Karpas-422 (cell line): Measurements from ENCODE around the gene DNAH12. TPM values are rescaled to one million over a fixed set of nuclear protein-coding genes. Genes with fewer than 3 reads are reported as not detected.
A peak's percentile ranks its signal among the peaks of the same experiment; 100 is the strongest.

Source experiments
- DNase-seq: peaks from one replicate; pipeline ENCODE4 v3.0.0-alpha.2; 2015
- H2AFZ ChIP-seq: fragments of 200-600 bp; sonication (generic); 2 replicates; pipeline ENCODE4 v1.6.1; 2014; ENCODE audit warnings: antibody characterized with exemption, low read length, mixed read lengths
- H3K27ac ChIP-seq: fragments of 200-600 bp; sonication (generic); 2 replicates; pipeline ENCODE4 v1.5.1; 2014; ENCODE audit warnings: mild to moderate bottlenecking, low read length, moderate library complexity
- H3K27me3 ChIP-seq: fragments of 200-600 bp; sonication (generic); 2 replicates; pipeline ENCODE4 v1.6.1; 2014; ENCODE audit warnings: low read length, mixed read lengths
- H3K36me3 ChIP-seq: fragments of 200-600 bp; sonication (generic); 2 replicates; pipeline ENCODE4 v1.6.1; 2014; ENCODE audit warnings: low read length, mixed read lengths; ENCODE audit not compliant: insufficient read depth
- H3K4me1 ChIP-seq: fragments of 200-600 bp; sonication (generic); 2 replicates; pipeline ENCODE4 v1.6.1; 2014; ENCODE audit warnings: mild to moderate bottlenecking, low read length, mixed read lengths
- H3K4me2 ChIP-seq: fragments of 200-600 bp; sonication (generic); 2 replicates; pipeline ENCODE4 v1.6.1; 2014; ENCODE audit warnings: low read length, low read depth, mild to moderate bottlenecking; ENCODE audit not compliant: poor library complexity, severe bottlenecking
- H3K4me3 ChIP-seq: fragments of 200-600 bp; sonication (generic); 2 replicates; pipeline ENCODE4 v1.5.1; 2014; ENCODE audit warnings: mild to moderate bottlenecking, antibody characterized with exemption, low read length, mixed read lengths
- H3K79me2 ChIP-seq: fragments of 200-600 bp; sonication (generic); 2 replicates; pipeline ENCODE4 v1.6.1; 2014; ENCODE audit warnings: mild to moderate bottlenecking, low read length, mixed read lengths
- H3K9ac ChIP-seq: fragments of 200-600 bp; sonication (generic); 2 replicates; pipeline ENCODE4 v1.6.0; 2014; ENCODE audit warnings: low read length
- H3K9me2 ChIP-seq: fragments of 200-600 bp; sonication (generic), shearing (Covaris generic); replicated peaks from 2 replicates; pipeline ENCODE4 v1.6.0; 2014; ENCODE audit warnings: mild to moderate bottlenecking, low read length, moderate library complexity; ENCODE audit not compliant: insufficient read depth
- H3K9me3 ChIP-seq: fragments of 300-700, 200-600 bp; sonication (generic); 2 replicates; pipeline ENCODE4 v1.6.1; 2014; ENCODE audit warnings: low read length, mixed read lengths
- H4K20me1 ChIP-seq: fragments of 200-600 bp; sonication (generic); 2 replicates; pipeline ENCODE4 v1.6.1; 2014; ENCODE audit warnings: mild to moderate bottlenecking, antibody characterized with exemption, low read length, low read depth; ENCODE audit not compliant: insufficient read depth
- total RNA-seq: library from RNA; depleted of rRNA; stranded (reverse); fragments of >200 nt; shearing (Covaris generic); gene quantifications from 2 replicates; pipeline ENCODE4 v1.2.3, GENCODE V29; 2014; ENCODE audit warnings: low replicate concordance

Gene DNAH12
- total RNA-seq, 1 experiment from 2014 or later = not detected

DNA sequence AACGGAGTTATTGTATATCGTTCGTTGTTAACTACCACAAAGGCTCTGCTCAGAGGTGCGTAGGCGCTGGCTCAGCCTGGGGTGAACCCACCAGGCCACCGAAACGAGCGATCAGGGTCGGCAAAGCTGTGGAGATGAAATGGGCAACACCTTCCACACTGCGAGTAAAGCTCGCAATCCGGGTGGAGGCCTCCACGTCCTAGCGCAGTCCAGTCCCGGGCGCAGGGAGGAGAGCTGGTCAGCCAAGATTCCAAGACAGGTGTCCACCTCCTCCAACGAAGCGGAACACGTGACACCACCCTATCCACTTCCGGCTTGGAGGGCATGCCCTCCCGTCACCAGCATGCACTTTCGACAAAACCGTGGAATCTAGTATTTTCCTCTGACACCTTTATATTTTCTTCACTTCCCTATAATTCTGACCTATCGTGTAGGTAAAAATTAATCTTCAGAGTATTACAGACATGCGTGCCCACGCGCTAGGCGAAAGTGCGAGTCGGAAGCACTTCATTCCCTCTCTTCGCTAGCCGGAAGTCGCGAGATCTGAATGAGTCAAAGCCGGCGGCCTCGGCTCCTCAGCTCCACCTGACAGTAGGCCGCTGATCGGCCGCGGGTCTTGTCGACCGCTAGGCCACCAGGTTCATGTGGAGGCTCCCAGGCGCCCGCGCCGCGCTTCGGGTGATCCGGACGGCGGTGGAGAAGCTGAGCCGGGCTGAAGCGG is 11.8 kb upstream of the DNAH12 start, which contains the start of gene PDE12:
Gene PDE12 (plus strand): TSS at position 537 of the 721 bp plus-strand sequence. CDS start 106 bp downstream, at position 643.
- Histone ChIP-seq H3K36me3 (peaks cover 17% of the 10 kb centered on the region), H3K79me2 (peaks cover 60% of the 10 kb centered on the region), H3K4me1 (peaks cover 36% of the 10 kb centered on the region), H3K9ac (peak within 1 kb of the TSS; percentile 92), H3K4me3 (peak within 1 kb of the TSS; percentile 87), H3K9me3 (no peaks in the 10 kb centered on the region), H4K20me1 (peaks cover 15% of the 10 kb centered on the region; the same call in 1 of the 2 replicates), H3K27me3 (no peaks in the 10 kb centered on the region), H3K4me2 (peak within 1 kb of the TSS; percentile 97), H3K9me2 (no peaks in the 10 kb centered on the region), H2AFZ (peak within 1 kb of the TSS; percentile 79), H3K27ac (peak within 1 kb of the TSS; percentile 73)
- DNase-seq = peak; percentile 94

DNA sequence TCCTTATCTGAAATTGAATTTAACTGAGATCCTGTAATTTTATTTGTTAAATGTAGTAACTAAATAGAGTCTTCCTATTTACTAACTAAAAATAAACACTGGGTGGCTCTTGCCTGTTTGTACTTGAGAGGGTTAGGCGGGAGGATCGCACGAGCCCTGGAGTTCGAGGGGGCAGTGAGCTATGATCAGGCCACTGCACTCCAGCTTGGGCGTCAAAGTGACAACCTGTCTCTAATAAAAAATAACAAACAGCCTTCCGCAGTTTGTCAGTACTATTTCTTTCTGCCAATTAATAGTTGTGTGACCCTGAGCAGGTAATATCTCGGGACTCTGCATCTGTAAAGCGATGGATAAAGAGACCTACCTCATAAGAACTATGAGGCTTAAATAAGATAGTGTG is 11.2 kb upstream of the DNAH12 start:
- no peaks in the 10 kb centered on the region for H3K27me3 ChIP-seq
- H3K9me2 ChIP-seq = no peaks in the 10 kb centered on the region
- H3K79me2 ChIP-seq = peaks cover 55% of the 10 kb centered on the region
- peaks cover 15% of the 10 kb centered on the region; the same call in 1 of the 2 replicates for H4K20me1 ChIP-seq
- H3K4me2 ChIP-seq = peak overlapping the region; percentile 97
- peak overlapping the region; percentile 92 for H3K9ac ChIP-seq
- peaks cover 30% of the 10 kb centered on the region for H3K4me1 ChIP-seq
- H2AFZ ChIP-seq = peak overlapping the region; percentile 79; the same call in 1 of the 2 replicates
- peaks cover 12% of the 10 kb centered on the region for H3K36me3 ChIP-seq
- peak overlapping the region; percentile 87 for H3K4me3 ChIP-seq
- peak; percentile 60 for DNase-seq
- H3K27ac ChIP-seq = peak overlapping the region; percentile 73
- H3K9me3 ChIP-seq = no peaks in the 10 kb centered on the region

DNA sequence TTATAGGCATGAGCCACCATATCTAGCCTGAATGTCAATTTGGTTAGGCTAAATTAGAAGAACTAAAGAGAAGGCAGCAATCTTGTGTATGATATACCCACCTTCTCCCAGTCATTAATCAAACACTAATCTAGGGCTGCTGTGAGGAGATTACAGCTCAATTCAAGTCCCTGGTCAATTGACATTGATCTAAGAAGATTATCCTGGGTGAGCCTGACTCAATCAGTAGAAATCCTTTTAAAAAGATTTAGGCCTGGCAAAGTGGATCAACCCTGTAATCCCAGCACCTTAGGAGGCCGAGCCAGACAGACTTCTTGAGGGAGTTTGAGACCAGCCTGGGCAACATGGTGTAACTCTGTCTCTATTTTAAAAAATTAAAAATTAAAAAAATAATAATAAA is 2.5 kb upstream of the DNAH12 start:
- H3K36me3 ChIP-seq = no peaks in the 10 kb centered on the region
- H3K4me1 ChIP-seq = peaks cover 17% of the 10 kb centered on the region

GRCh38 chr3:57545636-57546268 is 1.6 kb upstream of the DNAH12 start:
- Histone ChIP-seq H3K9me2 (no peaks in the 10 kb centered on the region), H2AFZ (no peak overlapping the region), H4K20me1 (no peaks in the 10 kb centered on the region), H3K4me1 (peaks cover 17% of the 10 kb centered on the region), H3K27me3 (no peaks in the 10 kb centered on the region), H3K36me3 (no peaks in the 10 kb centered on the region), H3K4me2 (no peak overlapping the region), H3K9ac (no peak overlapping the region), H3K79me2 (no peaks in the 10 kb centered on the region), H3K27ac (no peak overlapping the region), H3K4me3 (no peak overlapping the region), H3K9me3 (no peaks in the 10 kb centered on the region)
- no peak for DNase-seq

More for the DNA sequence above, 2.5 kb upstream of the DNAH12 start:
- no peaks in the 10 kb centered on the region for H3K9me3 ChIP-seq
- DNase-seq = no peak
- no peak overlapping the region for H3K4me3 ChIP-seq
- H3K79me2 ChIP-seq = no peaks in the 10 kb centered on the region
- H3K9me2 ChIP-seq = no peaks in the 10 kb centered on the region
- no peak overlapping the region for H3K9ac ChIP-seq
- H2AFZ ChIP-seq = no peak overlapping the region
- H4K20me1 ChIP-seq = no peaks in the 10 kb centered on the region
- H3K27me3 ChIP-seq = no peaks in the 10 kb centered on the region
- no peak overlapping the region for H3K27ac ChIP-seq
- H3K4me2 ChIP-seq = no peak overlapping the region

DNA sequence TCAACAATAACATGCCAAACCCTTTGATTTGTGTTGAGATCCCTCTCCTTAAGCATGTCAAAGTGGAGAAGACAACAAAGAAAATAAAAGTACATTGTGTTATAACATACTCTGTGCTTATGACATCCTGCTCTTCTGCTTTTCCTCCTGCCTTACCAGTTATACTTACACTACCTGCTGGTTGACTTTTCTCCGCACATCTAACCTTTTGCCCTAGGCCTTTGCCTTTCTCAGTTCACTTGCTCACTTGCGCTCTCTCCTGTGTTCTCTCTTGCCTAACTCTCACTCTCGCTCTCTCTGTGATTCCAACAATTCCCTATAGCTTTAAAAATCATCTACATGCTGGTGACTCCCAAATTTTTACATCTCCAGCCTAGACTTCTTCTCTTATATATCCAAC is 5.7 kb downstream of the DNAH12 start:
- Histone ChIP-seq H3K9me3 (no peaks in the 10 kb centered on the region), H3K27me3 (no peaks in the 10 kb centered on the region), H3K9me2 (no peaks in the 10 kb centered on the region), H3K36me3 (no peaks in the 10 kb centered on the region), H4K20me1 (no peaks in the 10 kb centered on the region), H3K27ac (no peak overlapping the region), H3K4me3 (no peak overlapping the region), H3K79me2 (no peaks in the 10 kb centered on the region), H3K4me1 (no peaks in the 10 kb centered on the region), H3K4me2 (no peak overlapping the region), H2AFZ (no peak overlapping the region), H3K9ac (no peak overlapping the region)
- DNase-seq = no peak

- no peak overlapping the region for H3K9ac ChIP-seq
- no peak overlapping the region for H2AFZ ChIP-seq
- no peak overlapping the region for H3K4me2 ChIP-seq
Observed at GRCh38 chr3:57530071-57530608, 14.0 kb downstream of the DNAH12 start.

GRCh38 chr3:57518276-57518915 is 25.7 kb downstream of the DNAH12 start:
- no peaks in the 10 kb centered on the region for H3K79me2 ChIP-seq
- no peak for DNase-seq

More at GRCh38 chr3:57530071-57530608, 14.0 kb downstream of the DNAH12 start:
- Histone ChIP-seq H3K27me3 (no peaks in the 10 kb centered on the region), H3K9me3 (no peaks in the 10 kb centered on the region), H3K9me2 (no peaks in the 10 kb centered on the region), H3K4me3 (no peak overlapping the region), H4K20me1 (no peaks in the 10 kb centered on the region), H3K36me3 (no peaks in the 10 kb centered on the region), H3K27ac (no peak overlapping the region), H3K4me1 (no peaks in the 10 kb centered on the region), H3K79me2 (no peaks in the 10 kb centered on the region)
- no peak for DNase-seq

DNA sequence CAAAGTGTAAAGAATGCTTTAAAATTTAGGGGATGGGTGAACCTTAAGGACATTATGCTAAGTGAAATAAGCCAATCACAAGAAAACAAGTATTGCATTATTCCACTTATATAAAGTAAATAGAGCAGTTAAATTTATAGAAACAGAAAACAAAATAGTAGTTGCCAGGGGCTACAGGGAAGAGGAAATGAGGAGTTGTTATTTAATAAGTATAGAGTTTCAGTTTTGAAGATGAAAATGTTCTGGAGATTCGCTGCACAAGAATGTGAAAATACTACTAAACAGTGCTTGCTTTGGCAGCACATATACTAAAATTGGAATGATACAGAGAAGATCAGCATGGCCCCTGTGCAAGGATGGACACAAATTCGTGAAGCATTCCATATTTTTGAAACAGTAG is 32.0 kb downstream of the DNAH12 start:
- H3K9ac ChIP-seq = no peak overlapping the region
- H3K9me3 ChIP-seq = no peaks in the 10 kb centered on the region
- no peaks in the 10 kb centered on the region for H3K36me3 ChIP-seq
- DNase-seq = no peak
- no peaks in the 10 kb centered on the region for H4K20me1 ChIP-seq
- H2AFZ ChIP-seq = no peak overlapping the region
- no peaks in the 10 kb centered on the region for H3K79me2 ChIP-seq
- no peak overlapping the region for H3K27ac ChIP-seq
- no peaks in the 10 kb centered on the region for H3K9me2 ChIP-seq
- H3K4me2 ChIP-seq = peak overlapping the region; percentile 19
- H3K4me3 ChIP-seq = no peak overlapping the region
- H3K27me3 ChIP-seq = no peaks in the 10 kb centered on the region
- H3K4me1 ChIP-seq = no peaks in the 10 kb centered on the region

More at GRCh38 chr3:57518276-57518915, 25.7 kb downstream of the DNAH12 start:
- no peak overlapping the region for H3K4me3 ChIP-seq
- no peaks in the 10 kb centered on the region for H3K9me2 ChIP-seq
- no peaks in the 10 kb centered on the region for H3K9me3 ChIP-seq
- H3K9ac ChIP-seq = no peak overlapping the region
- H4K20me1 ChIP-seq = no peaks in the 10 kb centered on the region
- no peak overlapping the region for H3K27ac ChIP-seq
- H3K27me3 ChIP-seq = no peaks in the 10 kb centered on the region
- H3K4me1 ChIP-seq = no peaks in the 10 kb centered on the region
- no peaks in the 10 kb centered on the region for H3K36me3 ChIP-seq
- no peak overlapping the region for H2AFZ ChIP-seq
- H3K4me2 ChIP-seq = no peak overlapping the region
